ENCODE results near the gene ALKBH2. TPM values are rescaled to one million over a fixed set of nuclear protein-coding genes. Genes with fewer than 3 reads are reported as not detected.

ALKBH2 gene
- total and polyA plus RNA-seq, 12 donors: 4.2 to 43.6 (median 16.7) TPM

- Histone ChIP-seq H3K27ac (peak overlapping the region in 4 of 5 donors; percentile 46 to 72 (median 63)), H3K4me3 (no peak overlapping the region), H3K27me3 (no peaks in the 10 kb centered on the region), H3K9me3 (replicated peaks in 1 of 3) (no peaks in the 10 kb centered on the region), H3K36me3 (replicated peaks in 1 of 2) (no peaks in the 10 kb centered on the region), H3K4me1 (replicated peaks in 1 of 2) (peaks cover 32 to 51% of the 10 kb centered on the region in 2 donors)
- intact Hi-C loops (cut with DNase I): no loop called here
- TF ChIP-seq CTCF (IDR thresholded peaks at IDR 0.05) (no peak), POLR2A (IDR thresholded peaks at IDR 0.05) (no peak)
- peak in 2 of 7 donors; percentile 17 to 37 for DNase-seq
- WGBS, 4 donors: 83 to 92% (median 90%) methylated on average over 8 to 9 of the region's 9 CpGs
Observed at GRCh38 chr12:109139360-109139759, 46.1 kb upstream of the ALKBH2 start.

- Histone ChIP-seq H3K4me3 (no peak overlapping the region), H3K27me3 (no peaks in the 10 kb centered on the region), H3K4me1 (replicated peaks in 1 of 2) (peaks cover 37 to 46% of the 10 kb centered on the region in 2 donors), H3K36me3 (replicated peaks in 1 of 2) (no peaks in the 10 kb centered on the region), H3K9me3 (replicated peaks in 1 of 3) (no peaks in the 10 kb centered on the region), H3K27ac (peak overlapping the region in 3 of 5 donors; percentile 50 to 67 (median 56))
- 46 to 77% (median 60%) methylated on average over 2 of the region's 2 CpGs for WGBS, 4 donors
- TF ChIP-seq POLR2A (IDR thresholded peaks at IDR 0.05): no peak
- TF ChIP-seq CTCF (IDR thresholded peaks at IDR 0.05): no peak
- intact Hi-C loops (cut with DNase I): no loop called here
- peak in 1 of 7 donors; percentile 14 for DNase-seq
Observed at GRCh38 chr12:109137055-109137454, 43.8 kb upstream of the ALKBH2 start.

GRCh38 chr12:109134186-109134917, 41.1 kb upstream of the ALKBH2 start:
- no peaks in the 10 kb centered on the region for H3K36me3 ChIP-seq (replicated peaks in 1 of 2)
- H3K9me3 ChIP-seq (replicated peaks in 1 of 3): no peaks in the 10 kb centered on the region
- H3K27ac ChIP-seq: peak overlapping the region in 4 of 5 donors; percentile 47 to 71 (median 60)
- TF ChIP-seq POLR2A (IDR thresholded peaks at IDR 0.05): no peak
- TF ChIP-seq CTCF (IDR thresholded peaks at IDR 0.05): peak; percentile 41 to 70 (median 58)
- H3K4me3 ChIP-seq: no peak overlapping the region
- H3K27me3 ChIP-seq: no peaks in the 10 kb centered on the region
- peak in 6 of 7 donors; percentile 64 to 85 (median 78) for DNase-seq
- peaks cover 48 to 50% of the 10 kb centered on the region in 2 donors for H3K4me1 ChIP-seq (replicated peaks in 1 of 2)
- intact Hi-C loops (cut with DNase I): no loop called here
- 28 to 44% (median 34%) methylated on average over 6 of the region's 6 CpGs for WGBS, 4 donors

GRCh38 chr12:109131154-109132050, 38.1 kb upstream of the ALKBH2 start:
- Histone ChIP-seq H3K27ac (peak overlapping the region; percentile 75 to 92 (median 89)), H3K4me3 (peak overlapping the region in 1 of 4 donors; percentile 35), H3K4me1 (replicated peaks in 1 of 2) (peaks cover 28 to 40% of the 10 kb centered on the region in 2 donors), H3K27me3 (no peaks in the 10 kb centered on the region), H3K9me3 (replicated peaks in 1 of 3) (no peaks in the 10 kb centered on the region), H3K36me3 (replicated peaks in 1 of 2) (no peaks in the 10 kb centered on the region)
- intact Hi-C loops (cut with DNase I): no loop called here
- DNase-seq: peak; percentile 87 to 95 (median 94)
- TF ChIP-seq POLR2A (IDR thresholded peaks at IDR 0.05) (peak in 1 of 2 donors; percentile 74), CTCF (IDR thresholded peaks at IDR 0.05) (no peak)
- 35 to 61% (median 46%) methylated on average over 20 to 24 of the region's 24 CpGs for WGBS, 4 donors

Measured in adrenal gland (tissue), 12 donors.